ENCODE results near the gene C20orf141.

C20orf141 gene

GRCh38 chr20:2793471-2793870 lies 21.3 kb upstream of the C20orf141 start:
- Histone ChIP-seq H3K4me3 (ENCODE audit: low read depth, low read length) (no peak overlapping the region), H3K36me3 (ENCODE audit: control insufficient read depth, insufficient read depth, low read length) (peaks cover 52% of the 10 kb centered on the region), H3K4me1 (ENCODE audit: control insufficient read depth, insufficient read depth, low read length) (peaks cover 2% of the 10 kb centered on the region; the same call in 1 of the 2 replicates), H3K9me3 (ENCODE audit: control insufficient read depth, insufficient read depth, low read depth, low read length) (no peaks in the 10 kb centered on the region), H3K27me3 (ENCODE audit: control insufficient read depth, insufficient read depth, low read length) (no peaks in the 10 kb centered on the region), H3K9ac (ENCODE audit: low read length) (no peak overlapping the region), H3K27ac (ENCODE audit: low read depth, low read length) (no peak overlapping the region)

- Histone ChIP-seq H3K27me3 (ENCODE audit: control insufficient read depth, insufficient read depth, low read length) (no peaks in the 10 kb centered on the region), H3K4me1 (ENCODE audit: control insufficient read depth, insufficient read depth, low read length) (peaks cover 10% of the 10 kb centered on the region; the same call in 1 of the 2 replicates), H3K4me3 (ENCODE audit: low read depth, low read length) (no peak overlapping the region), H3K9ac (ENCODE audit: low read length) (no peak overlapping the region), H3K36me3 (ENCODE audit: control insufficient read depth, insufficient read depth, low read length) (peaks cover 56% of the 10 kb centered on the region), H3K27ac (ENCODE audit: low read depth, low read length) (no peak overlapping the region), H3K9me3 (ENCODE audit: control insufficient read depth, insufficient read depth, low read depth, low read length) (no peaks in the 10 kb centered on the region)
These were observed 20.5 kb upstream of the C20orf141 start for GRCh38 chr20:2794202-2794748.

- H3K36me3 ChIP-seq (ENCODE audit: control insufficient read depth, insufficient read depth, low read length) = peaks cover 56% of the 10 kb centered on the region
These were observed 19.8 kb upstream of the C20orf141 start for GRCh38 chr20:2794866-2795447.

GRCh38 chr20:2795451-2795850 lies 19.3 kb upstream of the C20orf141 start:
- Histone ChIP-seq H3K27ac (ENCODE audit: low read depth, low read length) (no peak overlapping the region), H3K9ac (ENCODE audit: low read length) (no peak overlapping the region), H3K36me3 (ENCODE audit: control insufficient read depth, insufficient read depth, low read length) (peaks cover 56% of the 10 kb centered on the region), H3K9me3 (ENCODE audit: control insufficient read depth, insufficient read depth, low read depth, low read length) (no peaks in the 10 kb centered on the region), H3K27me3 (ENCODE audit: control insufficient read depth, insufficient read depth, low read length) (peaks cover 4% of the 10 kb centered on the region; the same call in 1 of the 2 replicates), H3K4me3 (ENCODE audit: low read depth, low read length) (no peak overlapping the region), H3K4me1 (ENCODE audit: control insufficient read depth, insufficient read depth, low read length) (peaks cover 18% of the 10 kb centered on the region; the same call in 1 of the 2 replicates)

More at GRCh38 chr20:2794866-2795447, 19.8 kb upstream of the C20orf141 start:
- H3K9me3 ChIP-seq (ENCODE audit: control insufficient read depth, insufficient read depth, low read depth, low read length) = no peaks in the 10 kb centered on the region
- no peak overlapping the region for H3K27ac ChIP-seq (ENCODE audit: low read depth, low read length)
- no peak overlapping the region for H3K4me3 ChIP-seq (ENCODE audit: low read depth, low read length)
- H3K27me3 ChIP-seq (ENCODE audit: control insufficient read depth, insufficient read depth, low read length) = peaks cover 2% of the 10 kb centered on the region; the same call in 1 of the 2 replicates
- peaks cover 17% of the 10 kb centered on the region; the same call in 1 of the 2 replicates for H3K4me1 ChIP-seq (ENCODE audit: control insufficient read depth, insufficient read depth, low read length)
- H3K9ac ChIP-seq (ENCODE audit: low read length) = no peak overlapping the region

- H3K9me3 ChIP-seq (ENCODE audit: control insufficient read depth, insufficient read depth, low read depth, low read length) = no peaks in the 10 kb centered on the region
- peaks cover 56% of the 10 kb centered on the region for H3K36me3 ChIP-seq (ENCODE audit: control insufficient read depth, insufficient read depth, low read length)
- no peak overlapping the region for H3K27ac ChIP-seq (ENCODE audit: low read depth, low read length)
- no peak overlapping the region for H3K9ac ChIP-seq (ENCODE audit: low read length)
- peaks cover 19% of the 10 kb centered on the region; the same call in 1 of the 2 replicates for H3K4me1 ChIP-seq (ENCODE audit: control insufficient read depth, insufficient read depth, low read length)
- peaks cover 9% of the 10 kb centered on the region for H3K27me3 ChIP-seq (ENCODE audit: control insufficient read depth, insufficient read depth, low read length)
- H3K4me3 ChIP-seq (ENCODE audit: low read depth, low read length) = no peak overlapping the region
These were observed 18.7 kb upstream of the C20orf141 start for GRCh38 chr20:2796011-2796660.

GRCh38 chr20:2797136-2797983 lies 17.4 kb upstream of the C20orf141 start:
- Histone ChIP-seq H3K4me3 (ENCODE audit: low read depth, low read length) (no peak overlapping the region), H3K4me1 (ENCODE audit: control insufficient read depth, insufficient read depth, low read length) (peaks cover 25% of the 10 kb centered on the region), H3K9me3 (ENCODE audit: control insufficient read depth, insufficient read depth, low read depth, low read length) (no peaks in the 10 kb centered on the region), H3K27ac (ENCODE audit: low read depth, low read length) (no peak overlapping the region), H3K36me3 (ENCODE audit: control insufficient read depth, insufficient read depth, low read length) (peaks cover 56% of the 10 kb centered on the region), H3K27me3 (ENCODE audit: control insufficient read depth, insufficient read depth, low read length) (peaks cover 22% of the 10 kb centered on the region), H3K9ac (ENCODE audit: low read length) (no peak overlapping the region)

- peaks cover 25% of the 10 kb centered on the region for H3K4me1 ChIP-seq (ENCODE audit: control insufficient read depth, insufficient read depth, low read length)
- H3K27ac ChIP-seq (ENCODE audit: low read depth, low read length) = no peak overlapping the region
- H3K9ac ChIP-seq (ENCODE audit: low read length) = no peak overlapping the region
- H3K27me3 ChIP-seq (ENCODE audit: control insufficient read depth, insufficient read depth, low read length) = peaks cover 31% of the 10 kb centered on the region
- no peak overlapping the region for H3K4me3 ChIP-seq (ENCODE audit: low read depth, low read length)
- no peaks in the 10 kb centered on the region for H3K9me3 ChIP-seq (ENCODE audit: control insufficient read depth, insufficient read depth, low read depth, low read length)
- H3K36me3 ChIP-seq (ENCODE audit: control insufficient read depth, insufficient read depth, low read length) = peaks cover 56% of the 10 kb centered on the region
These were observed 16.5 kb upstream of the C20orf141 start for GRCh38 chr20:2798095-2798805.

- H3K36me3 ChIP-seq (ENCODE audit: control insufficient read depth, insufficient read depth, low read length) = peaks cover 50% of the 10 kb centered on the region
- peaks cover 36% of the 10 kb centered on the region for H3K27me3 ChIP-seq (ENCODE audit: control insufficient read depth, insufficient read depth, low read length)
- H3K27ac ChIP-seq (ENCODE audit: low read depth, low read length) = no peak overlapping the region; the same call in 1 of the 2 replicates
- no peaks in the 10 kb centered on the region for H3K9me3 ChIP-seq (ENCODE audit: control insufficient read depth, insufficient read depth, low read depth, low read length)
- H3K9ac ChIP-seq (ENCODE audit: low read length) = peak overlapping the region; percentile 86
- H3K4me1 ChIP-seq (ENCODE audit: control insufficient read depth, insufficient read depth, low read length) = peaks cover 25% of the 10 kb centered on the region
- peak overlapping the region; percentile 98; the same call in 1 of the 2 replicates for H3K4me3 ChIP-seq (ENCODE audit: low read depth, low read length)
These were observed 16.0 kb upstream of the C20orf141 start for GRCh38 chr20:2798814-2799213.

- peaks cover 25% of the 10 kb centered on the region for H3K4me1 ChIP-seq (ENCODE audit: control insufficient read depth, insufficient read depth, low read length)
- peaks cover 41% of the 10 kb centered on the region for H3K27me3 ChIP-seq (ENCODE audit: control insufficient read depth, insufficient read depth, low read length)
These were observed 15.5 kb upstream of the C20orf141 start for GRCh38 chr20:2799271-2799670.

More at GRCh38 chr20:2799271-2799670, 15.5 kb upstream of the C20orf141 start:
- Histone ChIP-seq H3K36me3 (ENCODE audit: control insufficient read depth, insufficient read depth, low read length) (peaks cover 45% of the 10 kb centered on the region), H3K9me3 (ENCODE audit: control insufficient read depth, insufficient read depth, low read depth, low read length) (no peaks in the 10 kb centered on the region), H3K4me3 (ENCODE audit: low read depth, low read length) (peak overlapping the region; percentile 98), H3K9ac (ENCODE audit: low read length) (peak overlapping the region; percentile 86), H3K27ac (ENCODE audit: low read depth, low read length) (no peak overlapping the region; the same call in 1 of the 2 replicates)
